LNCaP clone FGC (cell line): Measurements from ENCODE around the gene CCDC57.

ENCODE experiments used
- DNase-seq: peaks from one replicate; pipeline ENCODE4 v3.0.0-alpha.2; 2011; ENCODE audit warnings: low read depth
- H3K4me3 ChIP-seq: 2 replicates; pipeline ENCODE4 v1.5.1; 2011; ENCODE audit warnings: mild to moderate bottlenecking, low read depth, low read length, control low read depth
- CTCF ChIP-seq: IDR thresholded peaks from 2 replicates; pipeline ENCODE4 v1.5.1; 2012; ENCODE audit warnings: mild to moderate bottlenecking; ENCODE audit not compliant: control insufficient read depth, insufficient read depth; ENCODE audit errors: extremely low read depth

Gene CCDC57

GRCh38 chr17:82237083-82237745 is 24.6 kb upstream of the CCDC57 start:
- no peak overlapping the region for H3K4me3 ChIP-seq
- TF ChIP-seq CTCF, result no peak
- DNase-seq, result no peak

- DNase-seq, result no peak
- no peak overlapping the region for H3K4me3 ChIP-seq
- TF ChIP-seq CTCF, result peak; percentile 91
These were observed 23.7 kb upstream of the CCDC57 start for GRCh38 chr17:82236142-82236971.

- DNase-seq, result no peak
- no peak overlapping the region for H3K4me3 ChIP-seq
- no peak for TF ChIP-seq CTCF
These were observed 23.1 kb upstream of the CCDC57 start for GRCh38 chr17:82235775-82236141.

GRCh38 chr17:82235056-82235774 is 22.6 kb upstream of the CCDC57 start:
- no peak overlapping the region for H3K4me3 ChIP-seq
- DNase-seq, result no peak
- TF ChIP-seq CTCF, result no peak

GRCh38 chr17:82234211-82235055 is 21.8 kb upstream of the CCDC57 start:
- DNase-seq, result no peak
- H3K4me3 ChIP-seq, result no peak overlapping the region
- no peak for TF ChIP-seq CTCF
